HepG2 (cell line): ENCODE data around the gene TRIM28. TPM values are rescaled to one million over a fixed set of nuclear protein-coding genes. Genes with fewer than 3 reads are reported as not detected.

Experiments used
- ERF ChIP-seq: IDR thresholded peaks from 2 replicates; pipeline ENCODE4 v1.6.1; 2018; ENCODE audit warnings: missing biosample characterization, missing genetic modification reagents
- ESRRA ChIP-seq: sonication (generic); formaldehyde crosslinking; IDR thresholded peaks from 2 replicates; pipeline ENCODE4 v1.5.1; 2020; ENCODE audit warnings: mild to moderate bottlenecking, low read depth, missing genetic modification reagents
- HNRNPUL1 ChIP-seq: fragments of 200-400 bp; formaldehyde crosslinking; IDR thresholded peaks from 2 replicates; pipeline ENCODE4 v1.6.1; 2017; ENCODE audit warnings: low read depth, mild to moderate bottlenecking, low read length, moderate library complexity
- KLF15 ChIP-seq: sonication (generic); formaldehyde crosslinking; IDR thresholded peaks from 2 replicates; pipeline ENCODE4 v1.8.1; 2023; ENCODE audit warnings: borderline replicate concordance, mild to moderate bottlenecking, inconsistent platforms, missing genetic modification reagents, mixed read lengths
- POGZ ChIP-seq: sonication (generic); formaldehyde crosslinking; IDR thresholded peaks from 2 replicates; pipeline ENCODE4 v1.4.0; 2020; ENCODE audit warnings: mild to moderate bottlenecking, missing genetic modification reagents
- SIX4 ChIP-seq: sonication (generic); formaldehyde crosslinking; IDR thresholded peaks from 2 replicates; pipeline ENCODE4 v1.4.0; 2020; ENCODE audit warnings: missing genetic modification reagents
- SPEN ChIP-seq: sonication (generic); formaldehyde crosslinking; IDR thresholded peaks from 2 replicates; pipeline ENCODE4 v1.5.1; 2020; ENCODE audit warnings: low read depth, mild to moderate bottlenecking, missing genetic modification reagents
- TAF15 ChIP-seq: fragments of 200-400 bp; formaldehyde crosslinking; IDR thresholded peaks from one replicate; pipeline ENCODE4 v1.6.1; 2018; ENCODE audit warnings: mild to moderate bottlenecking, low read depth, low read length; ENCODE audit not compliant: poor library complexity, severe bottlenecking
- XBP1 ChIP-seq: sonication (generic); formaldehyde crosslinking; IDR thresholded peaks from 2 replicates; pipeline ENCODE4 v1.5.0; 2020; ENCODE audit warnings: missing genetic modification reagents
- ZFY ChIP-seq: sonication (generic); formaldehyde crosslinking; IDR thresholded peaks from 2 replicates; pipeline ENCODE4 v1.4.0; 2020; ENCODE audit warnings: missing genetic modification reagents
- ZNF766 ChIP-seq: sonication (generic); formaldehyde crosslinking; IDR thresholded peaks from 2 replicates; pipeline ENCODE4 v1.5.0; 2020; ENCODE audit warnings: missing genetic modification reagents, borderline replicate concordance
- ZNF850 ChIP-seq: sonication (generic); formaldehyde crosslinking; conservative IDR thresholded peaks from 2 replicates; pipeline ENCODE4 v1.9.0; 2021; ENCODE audit warnings: mild to moderate bottlenecking, missing genetic modification reagents
- ZSCAN29 ChIP-seq: sonication (generic); formaldehyde crosslinking; conservative IDR thresholded peaks from 2 replicates; pipeline ENCODE4 v1.4.0; 2020; ENCODE audit warnings: mild to moderate bottlenecking, missing genetic modification reagents
- polyA plus RNA-seq, 8 experiments: library from polyadenylated mRNA; depleted of rRNA in 3 of 8; stranded (reverse) in 7 of 8; unstranded in 1 of 8; fragments of >200 nt; fragmentation: Illumina TruSeq in 4 of 8; extraction: Trizol in 4 of 8; gene quantifications; 2 replicates each; pipeline versions ENCODE4 v1.2.1 to v1.2.3, GENCODE V29; 2011 to 2016; ENCODE audit warnings: low read depth in 4 of 8, missing spikeins in 1 of 8, mixed read lengths in 1 of 8; ENCODE audit not compliant: insufficient read depth in 1 of 8
- total RNA-seq, 5 experiments: library from RNA; depleted of rRNA; stranded (reverse); fragments of >200 nt; fragmentation: Illumina TruSeq; extraction: Trizol; gene quantifications; 2 replicates each; pipeline ENCODE4 v1.2.3, GENCODE V29; 2016; ENCODE audit warnings: low read depth in 1 of 5
- TF ChIP-seq, protein P1 (sequence below): sonication (generic); formaldehyde crosslinking; IDR thresholded peaks from 2 replicates; pipeline ENCODE4 v1.9.0; 2022; ENCODE audit warnings: missing genetic modification reagents, mild to moderate bottlenecking, borderline replicate concordance
- TF ChIP-seq, protein P2 (sequence below): IDR thresholded peaks from 2 replicates; pipeline ENCODE4 v1.6.1; 2016; ENCODE audit warnings: missing compliant biosample characterization, missing genetic modification reagents, borderline replicate concordance
- TF ChIP-seq, protein P3 (sequence below): sonication (generic); formaldehyde crosslinking; IDR thresholded peaks from 2 replicates; pipeline ENCODE4 v1.8.0; 2022; ENCODE audit warnings: mild to moderate bottlenecking, missing genetic modification reagents, borderline replicate concordance
- TF ChIP-seq, protein P4 (sequence below): sonication (generic); formaldehyde crosslinking; IDR thresholded peaks from 2 replicates; pipeline ENCODE4 v1.4.0; 2020; ENCODE audit warnings: missing genetic modification reagents
- TF ChIP-seq, protein P5 (sequence below): sonication (generic); formaldehyde crosslinking; IDR thresholded peaks from 2 replicates; pipeline ENCODE4 v1.5.0; 2020; ENCODE audit warnings: mild to moderate bottlenecking, missing genetic modification reagents, borderline replicate concordance

The TRIM28 gene
- total and polyA plus RNA-seq, 2 of the 13 experiments (the other 11 are each of a cell fraction or from before 2014, with no cell fraction given), result 361 to 439 TPM

GRCh38 chr19:58511353-58512208 is 32.3 kb upstream of the TRIM28 start, which contains the start of gene SLC27A5 (continued):
- TF ChIP-seq XBP1 (CRISPR knock-in tag) (no peak), TAF15 (no peak), SPEN (CRISPR knock-in tag) (peak; percentile 49; the same call in 1 of the 2 replicates), KLF15 (CRISPR knock-in tag) (no peak), ERF (CRISPR knock-in tag) (peak; percentile 52; the same call in 1 of the 2 replicates), HNRNPUL1 (no peak), ZNF850 (no peak), POGZ (CRISPR knock-in tag) (no peak; the same call in none of the 2 replicates), ZSCAN29 (CRISPR knock-in tag) (no peak), ZFY (CRISPR knock-in tag) (peak; percentile 62), ZNF766 (CRISPR knock-in tag) (peak; percentile 68; the same call in 1 of the 2 replicates), ESRRA (peak; percentile 63; the same call in 1 of the 2 replicates), SIX4 (CRISPR knock-in tag) (peak; percentile 49; the same call in 1 of the 2 replicates)
- TF ChIP-seq, protein P1, sequence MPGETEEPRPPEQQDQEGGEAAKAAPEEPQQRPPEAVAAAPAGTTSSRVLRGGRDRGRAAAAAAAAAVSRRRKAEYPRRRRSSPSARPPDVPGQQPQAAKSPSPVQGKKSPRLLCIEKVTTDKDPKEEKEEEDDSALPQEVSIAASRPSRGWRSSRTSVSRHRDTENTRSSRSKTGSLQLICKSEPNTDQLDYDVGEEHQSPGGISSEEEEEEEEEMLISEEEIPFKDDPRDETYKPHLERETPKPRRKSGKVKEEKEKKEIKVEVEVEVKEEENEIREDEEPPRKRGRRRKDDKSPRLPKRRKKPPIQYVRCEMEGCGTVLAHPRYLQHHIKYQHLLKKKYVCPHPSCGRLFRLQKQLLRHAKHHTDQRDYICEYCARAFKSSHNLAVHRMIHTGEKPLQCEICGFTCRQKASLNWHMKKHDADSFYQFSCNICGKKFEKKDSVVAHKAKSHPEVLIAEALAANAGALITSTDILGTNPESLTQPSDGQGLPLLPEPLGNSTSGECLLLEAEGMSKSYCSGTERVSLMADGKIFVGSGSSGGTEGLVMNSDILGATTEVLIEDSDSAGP, result peak; percentile 53; the same call in 1 of the 2 replicates
- TF ChIP-seq, protein P2, sequence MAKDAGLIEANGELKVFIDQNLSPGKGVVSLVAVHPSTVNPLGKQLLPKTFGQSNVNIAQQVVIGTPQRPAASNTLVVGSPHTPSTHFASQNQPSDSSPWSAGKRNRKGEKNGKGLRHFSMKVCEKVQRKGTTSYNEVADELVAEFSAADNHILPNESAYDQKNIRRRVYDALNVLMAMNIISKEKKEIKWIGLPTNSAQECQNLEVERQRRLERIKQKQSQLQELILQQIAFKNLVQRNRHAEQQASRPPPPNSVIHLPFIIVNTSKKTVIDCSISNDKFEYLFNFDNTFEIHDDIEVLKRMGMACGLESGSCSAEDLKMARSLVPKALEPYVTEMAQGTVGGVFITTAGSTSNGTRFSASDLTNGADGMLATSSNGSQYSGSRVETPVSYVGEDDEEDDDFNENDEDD (CRISPR knock-in tag), result no peak
- TF ChIP-seq, protein P3, sequence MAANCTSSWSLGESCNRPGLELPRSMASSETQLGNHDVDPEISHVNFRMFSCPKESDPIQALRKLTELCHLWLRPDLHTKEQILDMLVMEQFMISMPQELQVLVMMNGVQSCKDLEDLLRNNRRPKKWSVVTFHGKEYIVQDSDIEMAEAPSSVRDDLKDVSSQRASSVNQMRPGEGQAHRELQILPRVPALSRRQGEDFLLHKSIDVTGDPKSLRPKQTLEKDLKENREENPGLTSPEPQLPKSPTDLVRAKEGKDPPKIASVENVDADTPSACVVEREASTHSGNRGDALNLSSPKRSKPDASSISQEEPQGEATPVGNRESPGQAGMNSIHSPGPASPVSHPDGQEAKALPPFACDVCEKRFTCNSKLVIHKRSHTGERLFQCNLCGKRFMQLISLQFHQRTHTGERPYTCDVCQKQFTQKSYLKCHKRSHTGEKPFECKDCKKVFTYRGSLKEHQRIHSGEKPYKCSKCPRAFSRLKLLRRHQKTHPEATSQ, result no peak
- TF ChIP-seq, protein P4, sequence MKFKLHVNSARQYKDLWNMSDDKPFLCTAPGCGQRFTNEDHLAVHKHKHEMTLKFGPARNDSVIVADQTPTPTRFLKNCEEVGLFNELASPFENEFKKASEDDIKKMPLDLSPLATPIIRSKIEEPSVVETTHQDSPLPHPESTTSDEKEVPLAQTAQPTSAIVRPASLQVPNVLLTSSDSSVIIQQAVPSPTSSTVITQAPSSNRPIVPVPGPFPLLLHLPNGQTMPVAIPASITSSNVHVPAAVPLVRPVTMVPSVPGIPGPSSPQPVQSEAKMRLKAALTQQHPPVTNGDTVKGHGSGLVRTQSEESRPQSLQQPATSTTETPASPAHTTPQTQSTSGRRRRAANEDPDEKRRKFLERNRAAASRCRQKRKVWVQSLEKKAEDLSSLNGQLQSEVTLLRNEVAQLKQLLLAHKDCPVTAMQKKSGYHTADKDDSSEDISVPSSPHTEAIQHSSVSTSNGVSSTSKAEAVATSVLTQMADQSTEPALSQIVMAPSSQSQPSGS (CRISPR knock-in tag), result peak; percentile 35; the same call in 1 of the 2 replicates
- TF ChIP-seq, protein P5, sequence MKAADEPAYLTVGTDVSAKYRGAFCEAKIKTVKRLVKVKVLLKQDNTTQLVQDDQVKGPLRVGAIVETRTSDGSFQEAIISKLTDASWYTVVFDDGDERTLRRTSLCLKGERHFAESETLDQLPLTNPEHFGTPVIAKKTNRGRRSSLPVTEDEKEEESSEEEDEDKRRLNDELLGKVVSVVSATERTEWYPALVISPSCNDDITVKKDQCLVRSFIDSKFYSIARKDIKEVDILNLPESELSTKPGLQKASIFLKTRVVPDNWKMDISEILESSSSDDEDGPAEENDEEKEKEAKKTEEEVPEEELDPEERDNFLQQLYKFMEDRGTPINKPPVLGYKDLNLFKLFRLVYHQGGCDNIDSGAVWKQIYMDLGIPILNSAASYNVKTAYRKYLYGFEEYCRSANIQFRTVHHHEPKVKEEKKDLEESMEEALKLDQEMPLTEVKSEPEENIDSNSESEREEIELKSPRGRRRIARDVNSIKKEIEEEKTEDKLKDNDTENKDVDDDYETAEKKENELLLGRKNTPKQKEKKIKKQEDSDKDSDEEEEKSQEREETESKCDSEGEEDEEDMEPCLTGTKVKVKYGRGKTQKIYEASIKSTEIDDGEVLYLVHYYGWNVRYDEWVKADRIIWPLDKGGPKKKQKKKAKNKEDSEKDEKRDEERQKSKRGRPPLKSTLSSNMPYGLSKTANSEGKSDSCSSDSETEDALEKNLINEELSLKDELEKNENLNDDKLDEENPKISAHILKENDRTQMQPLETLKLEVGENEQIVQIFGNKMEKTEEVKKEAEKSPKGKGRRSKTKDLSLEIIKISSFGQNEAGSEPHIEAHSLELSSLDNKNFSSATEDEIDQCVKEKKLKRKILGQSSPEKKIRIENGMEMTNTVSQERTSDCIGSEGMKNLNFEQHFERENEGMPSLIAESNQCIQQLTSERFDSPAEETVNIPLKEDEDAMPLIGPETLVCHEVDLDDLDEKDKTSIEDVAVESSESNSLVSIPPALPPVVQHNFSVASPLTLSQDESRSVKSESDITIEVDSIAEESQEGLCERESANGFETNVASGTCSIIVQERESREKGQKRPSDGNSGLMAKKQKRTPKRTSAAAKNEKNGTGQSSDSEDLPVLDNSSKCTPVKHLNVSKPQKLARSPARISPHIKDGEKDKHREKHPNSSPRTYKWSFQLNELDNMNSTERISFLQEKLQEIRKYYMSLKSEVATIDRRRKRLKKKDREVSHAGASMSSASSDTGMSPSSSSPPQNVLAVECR (CRISPR knock-in tag), result peak; percentile 40; the same call in 1 of the 2 replicates
